ENCODE results near the gene KBTBD2. TPM values are rescaled to one million over a fixed set of nuclear protein-coding genes. Genes with fewer than 3 reads are reported as not detected.
"Not testable (repeated sequence)": the region's sequence is repeated elsewhere in the genome, so short reads cannot be mapped to it uniquely, and the experiment has no call there.

Gene KBTBD2
- polyA plus RNA-seq, 1 experiment, result 26.1 TPM

- H3K27me3 ChIP-seq (ENCODE audit: control insufficient read depth, insufficient read depth, low read length); H3K27ac ChIP-seq (ENCODE audit: low read depth, low read length); DNase-seq (ENCODE audit: low read depth, low spot score); H3K9me3 ChIP-seq (ENCODE audit: control insufficient read depth, insufficient read depth, low read length); POLR2A ChIA-PET; CTCF ChIA-PET; H3K4me3 ChIP-seq (ENCODE audit: low read depth, low read length): not testable (repeated sequence)
Observed at GRCh38 chr7:32828996-32829752, 62.4 kb downstream of the KBTBD2 start.

Other genes with a start within 250 kb of the KBTBD2 start
- gene FKBP9, start 65.7 kb upstream of the KBTBD2 start, polyA plus RNA-seq (2011; rRNA removed), result 177 and 204 TPM in 2 replicates
- gene NT5C3A, start 171.0 kb upstream of the KBTBD2 start, polyA plus RNA-seq (2011; rRNA removed), result 13.0 and 20.3 TPM in 2 replicates
- 18.2 and 23.9 TPM in 2 replicates for gene RP9, start 217.6 kb upstream of the KBTBD2 start, polyA plus RNA-seq (2011; rRNA removed)
- gene BBS9, start 237.8 kb upstream of the KBTBD2 start, polyA plus RNA-seq (2011; rRNA removed), result 13.5 and 15.6 TPM in 2 replicates